Fibroblast of peridontal ligament (primary cell): ENCODE results near the gene MMP10.

Experiments
- DNase-seq: peaks from one replicate; pipeline ENCODE4 v3.0.0-alpha.2; 2010; ENCODE audit errors: extremely low read depth

The MMP10 gene

GRCh38 chr11:102780491-102780918 is at the start of gene MMP10:
MMP10 (minus strand) TSS chr11:102780628; CDS start chr11:102780591, 37 bp downstream.
- peak; percentile 68 for DNase-seq

- no peak for DNase-seq
Observed at GRCh38 chr11:102829316-102830000, 49.0 kb upstream of the MMP10 start.

- no peak for DNase-seq
Observed at GRCh38 chr11:102824556-102824955, 44.1 kb upstream of the MMP10 start.

GRCh38 chr11:102819491-102819890 is 39.1 kb upstream of the MMP10 start:
- DNase-seq, result no peak

GRCh38 chr11:102813484-102813883 is 33.1 kb upstream of the MMP10 start:
- DNase-seq, result no peak

- no peak for DNase-seq
Observed at GRCh38 chr11:102812188-102812587, 31.8 kb upstream of the MMP10 start.

- peak; percentile 70 for DNase-seq
Observed at GRCh38 chr11:102810950-102811660, 30.7 kb upstream of the MMP10 start.

GRCh38 chr11:102809971-102810370 is 29.5 kb upstream of the MMP10 start:
- no peak for DNase-seq

GRCh38 chr11:102807921-102808320 is 27.5 kb upstream of the MMP10 start:
- no peak for DNase-seq

- peak; percentile 53 for DNase-seq
Observed at GRCh38 chr11:102806296-102806695, 25.9 kb upstream of the MMP10 start.

GRCh38 chr11:102802341-102802740 is 21.9 kb upstream of the MMP10 start:
- peak; percentile 98 for DNase-seq

- peak; percentile 76 for DNase-seq
Observed at GRCh38 chr11:102800767-102801166, 20.3 kb upstream of the MMP10 start.

GRCh38 chr11:102799681-102800340 is 19.4 kb upstream of the MMP10 start:
- DNase-seq, result peak; percentile 43

GRCh38 chr11:102798012-102798746 is 17.8 kb upstream of the MMP10 start, which contains the start of gene MMP1:
MMP1 (minus strand) TSS chr11:102798160; CDS start chr11:102798092, 68 bp downstream.
- peak; percentile 85 for DNase-seq

- DNase-seq, result peak; percentile 27
Observed at GRCh38 chr11:102794382-102794781, 14.0 kb upstream of the MMP10 start.

- DNase-seq, result no peak
Observed at GRCh38 chr11:102793677-102794290, 13.4 kb upstream of the MMP10 start.

- DNase-seq, result no peak
Observed at GRCh38 chr11:102792604-102793003, 12.2 kb upstream of the MMP10 start.

- DNase-seq, result no peak
Observed at GRCh38 chr11:102791271-102792036, 11.0 kb upstream of the MMP10 start.

- peak; percentile 23 for DNase-seq
Observed at GRCh38 chr11:102788334-102788995, 8.0 kb upstream of the MMP10 start.

GRCh38 chr11:102784380-102784779 is 4.0 kb upstream of the MMP10 start:
- no peak for DNase-seq
